H1 (cell line): Measurements from ENCODE around the gene SERPINE3. TPM values are rescaled to one million over a fixed set of nuclear protein-coding genes. Genes with fewer than 3 reads are reported as not detected.

Experiments used
- CTCF ChIA-PET: fragments of 300-600 bp; sonication (Branson Sonifier 250); formaldehyde crosslinking; loops from one replicate; lab custom pipeline; 2021; ENCODE audit not compliant: partially characterized antibody; lab: Charles Lee
- POLR2A ChIA-PET: fragments of 300-600 bp; sonication (Branson Sonifier 250); formaldehyde crosslinking; loops from one replicate; lab custom pipeline; 2021; ENCODE audit warnings: inconsistent platforms; ENCODE audit not compliant: partially characterized antibody; lab: Charles Lee
- DNase-seq, 2 experiments: peaks; one replicate each; pipeline versions ENCODE4 v3.0.0 to v3.0.0-alpha.2; 2010 to 2022; ENCODE audit warnings: low spot score in 2 of 2, low read depth in 1 of 2, mixed read lengths in 1 of 2
- FAIRE-seq: peaks from 2 replicates; lab custom pipeline; 2011; peaks lifted over from hg19 to GRCh38; lab: Jason Lieb, UNC
- H2AFZ ChIP-seq: 2 replicates; pipeline ENCODE4 v1.8.1; 2012; ENCODE audit warnings: low read length, inconsistent platforms
- H2AK5ac ChIP-seq: 2 replicates; pipeline ENCODE4 v1.6.1; 2013; ENCODE audit warnings: low read depth, low read length
- H2BK120ac ChIP-seq: replicated peaks from 2 replicates; pipeline ENCODE3; 2013; ENCODE audit warnings: low read depth, low read length, inconsistent platforms
- H2BK12ac ChIP-seq: 2 replicates; pipeline ENCODE4 v1.6.1; 2013; ENCODE audit warnings: low read depth, low read length
- H2BK15ac ChIP-seq: 2 replicates; pipeline ENCODE4 v1.6.1; 2013; ENCODE audit warnings: low read length
- H2BK20ac ChIP-seq: 2 replicates; pipeline ENCODE4 v1.6.1; 2013; ENCODE audit warnings: low read length
- H2BK5ac ChIP-seq: 2 replicates; pipeline ENCODE4 v1.6.1; 2013; ENCODE audit warnings: low read depth, low read length
- H3K14ac ChIP-seq: 2 replicates; pipeline ENCODE4 v1.6.1; 2013; ENCODE audit warnings: inconsistent platforms; ENCODE audit not compliant: insufficient read length
- H3K18ac ChIP-seq: 2 replicates; pipeline ENCODE4 v1.6.1; 2013; ENCODE audit warnings: low read length; ENCODE audit errors: extremely low read depth
- H3K23ac ChIP-seq: 2 replicates; pipeline ENCODE4 v1.6.1; 2013; ENCODE audit warnings: inconsistent platforms; ENCODE audit not compliant: insufficient read length
- H3K23me2 ChIP-seq: 2 replicates; pipeline ENCODE4 v1.6.1; 2013; ENCODE audit warnings: low read depth, low read length
- H3K27ac ChIP-seq: 2 replicates; pipeline ENCODE4 v1.6.1; 2011; ENCODE audit warnings: low read depth, low read length, inconsistent platforms
- H3K27me3 ChIP-seq, 4 experiments: replicated peaks in 1 of 4; 1 replicate in 1 of 4; 2 replicates in 3 of 4; pipeline versions ENCODE4 v1.6.1 to v1.8.1; 2011 to 2013; ENCODE audit warnings: low read length in 3 of 4, mild to moderate bottlenecking in 3 of 4, inconsistent platforms in 2 of 4, mixed read lengths in 2 of 4, moderate library complexity in 1 of 4; ENCODE audit not compliant: control insufficient read depth in 3 of 4, insufficient read depth in 3 of 4; ENCODE audit errors: extremely low read depth in 1 of 4
- H3K36me3 ChIP-seq, 4 experiments: 2 replicates each; pipeline versions ENCODE4 v1.6.1 to v1.8.1; 2011 to 2013; ENCODE audit warnings: mild to moderate bottlenecking in 4 of 4, low read length in 3 of 4, moderate library complexity in 2 of 4, control low read depth in 1 of 4, inconsistent platforms in 1 of 4; ENCODE audit not compliant: insufficient read depth in 4 of 4, control insufficient read depth in 2 of 4
- H3K4ac ChIP-seq: replicated peaks from 2 replicates; pipeline ENCODE3; 2013; ENCODE audit warnings: low read length, low read depth, mixed read lengths, inconsistent platforms; ENCODE audit not compliant: insufficient read length
- H3K4me1 ChIP-seq, 4 experiments: replicated peaks in 1 of 4; 1 replicate in 1 of 4; 2 replicates in 3 of 4; pipeline versions ENCODE4 v1.6.1 to v1.8.1; 2011 to 2013; ENCODE audit warnings: low read length in 3 of 4, inconsistent platforms in 2 of 4, mixed read lengths in 1 of 4; ENCODE audit not compliant: insufficient read depth in 4 of 4, control insufficient read depth in 3 of 4
- H3K4me2 ChIP-seq, 2 experiments: 2 replicates each; pipeline versions ENCODE4 v1.6.1 to v1.8.1; 2011 to 2013; ENCODE audit warnings: low read depth in 2 of 2, low read length in 2 of 2, control low read depth in 1 of 2, inconsistent platforms in 1 of 2, mild to moderate bottlenecking in 1 of 2; ENCODE audit not compliant: insufficient read depth in 1 of 2
- H3K4me3 ChIP-seq, 4 experiments: fragments of 200-600, 300-600 bp in 1 of 4; sonication (generic), shearing (Covaris generic), sonication (Bioruptor Twin) in 1 of 4; 2 replicates each; pipeline versions ENCODE4 v1.5.1 to v1.8.1; 2011 to 2016; ENCODE audit warnings: low read length in 4 of 4, low read depth in 3 of 4, control low read depth in 2 of 4, inconsistent platforms in 2 of 4, mild to moderate bottlenecking in 2 of 4, mixed read lengths in 1 of 4, moderate library complexity in 1 of 4; ENCODE audit not compliant: insufficient read depth in 2 of 4; ENCODE audit errors: extremely low read depth in 1 of 4
- H3K56ac ChIP-seq: replicated peaks from 2 replicates; pipeline ENCODE3; 2013; ENCODE audit warnings: low read depth, mild to moderate bottlenecking, mixed read lengths, low read length, inconsistent platforms; ENCODE audit not compliant: insufficient read length
- H3K79me1 ChIP-seq: 2 replicates; pipeline ENCODE4 v1.6.1; 2013; ENCODE audit warnings: low read depth, low read length, control low read depth
- H3K79me2 ChIP-seq, 2 experiments: 2 replicates each; pipeline versions ENCODE4 v1.6.1 to v1.8.1; 2012 to 2013; ENCODE audit warnings: low read length in 2 of 2, mild to moderate bottlenecking in 2 of 2, inconsistent platforms in 1 of 2; ENCODE audit not compliant: insufficient read depth in 2 of 2, control insufficient read depth in 1 of 2
- H3K9ac ChIP-seq, 4 experiments: replicated peaks in 1 of 4; 1 replicate in 1 of 4; 2 replicates in 3 of 4; pipeline versions ENCODE4 v1.6.1 to v1.8.1; 2011 to 2013; ENCODE audit warnings: low read depth in 3 of 4, low read length in 3 of 4, control low read depth in 2 of 4, mild to moderate bottlenecking in 2 of 4, moderate library complexity in 2 of 4, inconsistent platforms in 1 of 4; ENCODE audit errors: extremely low read depth in 1 of 4
- H3K9me3 ChIP-seq, 2 experiments: 2 replicates each; pipeline versions ENCODE4 v1.6.1 to v1.8.1; 2012 to 2013; ENCODE audit warnings: mild to moderate bottlenecking in 2 of 2, moderate library complexity in 2 of 2, control low read depth in 1 of 2, inconsistent platforms in 1 of 2, low read depth in 1 of 2, low read length in 1 of 2, mixed read lengths in 1 of 2; ENCODE audit not compliant: insufficient read depth in 2 of 2
- H4K20me1 ChIP-seq, 2 experiments: replicated peaks in 1 of 2; 2 replicates each; pipeline versions ENCODE3 to v1.8.1; 2011 to 2013; ENCODE audit warnings: inconsistent platforms in 2 of 2, low read length in 2 of 2, mild to moderate bottlenecking in 1 of 2; ENCODE audit not compliant: insufficient read depth in 2 of 2, control insufficient read depth in 1 of 2
- H4K5ac ChIP-seq: 2 replicates; pipeline ENCODE4 v1.6.1; 2013; ENCODE audit warnings: low read length, low read depth, mixed read lengths, inconsistent platforms; ENCODE audit not compliant: insufficient read length
- H4K8ac ChIP-seq: 2 replicates; pipeline ENCODE4 v1.8.0; 2013; ENCODE audit warnings: mild to moderate bottlenecking, moderate library complexity, low read length, inconsistent platforms; ENCODE audit not compliant: insufficient read depth; ENCODE audit errors: extremely low read depth
- H4K91ac ChIP-seq: replicated peaks from 2 replicates; pipeline ENCODE3; 2013; ENCODE audit warnings: low read length, mixed read lengths, inconsistent platforms; ENCODE audit not compliant: insufficient read length
- BRCA1 ChIP-seq: IDR thresholded peaks from 2 replicates; pipeline ENCODE4 v1.6.1; 2012; ENCODE audit warnings: low read depth, low read length, improper control_type of control experiment
- EZH2 ChIP-seq: fragments of 200-600 bp; sonication (generic); IDR thresholded peaks from 2 replicates; pipeline ENCODE4 v1.7.1; 2012; ENCODE audit warnings: low read depth, mild to moderate bottlenecking, moderate library complexity, low read length, inconsistent platforms; ENCODE audit not compliant: severe bottlenecking
- KDM4A ChIP-seq: IDR thresholded peaks from one replicate; pipeline ENCODE4 v1.7.1; 2012; ENCODE audit warnings: low read depth, mild to moderate bottlenecking, moderate library complexity, low read length, inconsistent platforms; ENCODE audit not compliant: severe bottlenecking
- MAX ChIP-seq: IDR thresholded peaks from 2 replicates; pipeline ENCODE4 v1.6.1; 2012; ENCODE audit warnings: inconsistent platforms
- SIX5 ChIP-seq: IDR thresholded peaks from 2 replicates; pipeline ENCODE4 v1.6.1; 2011; ENCODE audit warnings: mild to moderate bottlenecking, low read depth, low read length
- SUZ12 ChIP-seq: fragments of 200-600 bp; sonication (generic); IDR thresholded peaks from 2 replicates; pipeline ENCODE4 v1.6.1; 2012; ENCODE audit warnings: mild to moderate bottlenecking, inconsistent platforms, low read length, moderate library complexity, mixed read lengths
- ZNF274 ChIP-seq: IDR thresholded peaks from 2 replicates; pipeline ENCODE4 v1.7.0; 2012; ENCODE audit warnings: low read length, borderline replicate concordance; ENCODE audit errors: extremely low read depth
- WGBS, 2 experiments: shearing (Covaris generic) in 1 of 2; methylation state at CpG; one replicate each; pipeline versions ENCODE4 v1.1.6 to v1.1.7; 2013 to 2015; ENCODE audit warnings: low lambda C conversion rate in 2 of 2, mixed read lengths in 2 of 2, inconsistent platforms in 1 of 2, low coverage in 1 of 2, missing lambda C conversion rate in 1 of 2; ENCODE audit not compliant: insufficient replicate concordance in 2 of 2, insufficient coverage in 1 of 2, insufficient read length in 1 of 2; ENCODE audit errors: extremely low coverage in 1 of 2, missing lambda C conversion rate in 1 of 2; 5-methylcytosine and 5-hydroxymethylcytosine counted together
- polyA plus RNA-seq, 7 experiments: library from polyadenylated mRNA; depleted of rRNA in 3 of 7; stranded (reverse) in 5 of 7; unstranded in 2 of 7; fragments of >200 nt in 5 of 7; fragments of 200-250 nt in 2 of 7; gene quantifications; 1 replicate in 5 of 7; 2 replicates in 1 of 7; 4 replicates in 1 of 7; pipeline versions ENCODE4 v1.2.1 to v1.2.3, GENCODE V29; 2011 to 2013; ENCODE audit warnings: missing spikeins in 2 of 7, mixed read lengths in 2 of 7
- total RNA-seq: library from RNA; stranded (reverse); fragmentation: NEBNext Ultra II Directional; extraction: Animal tissue kit (Norgen Biotek cat#: 25700); gene quantifications from 2 replicates; pipeline ENCODE4 v1.2.1, GENCODE V29; 2021
- TF ChIP-seq, protein P1 (sequence below): IDR thresholded peaks from 2 replicates; pipeline ENCODE4 v1.6.1; 2011; ENCODE audit warnings: low read depth, mild to moderate bottlenecking, low read length; ENCODE audit not compliant: insufficient read depth

The SERPINE3 gene
- total and polyA plus RNA-seq, 2 of the 8 experiments (the other 6 are each of a cell fraction or from before 2014, with no cell fraction given) = 0.34 to 1.0 TPM

DNA sequence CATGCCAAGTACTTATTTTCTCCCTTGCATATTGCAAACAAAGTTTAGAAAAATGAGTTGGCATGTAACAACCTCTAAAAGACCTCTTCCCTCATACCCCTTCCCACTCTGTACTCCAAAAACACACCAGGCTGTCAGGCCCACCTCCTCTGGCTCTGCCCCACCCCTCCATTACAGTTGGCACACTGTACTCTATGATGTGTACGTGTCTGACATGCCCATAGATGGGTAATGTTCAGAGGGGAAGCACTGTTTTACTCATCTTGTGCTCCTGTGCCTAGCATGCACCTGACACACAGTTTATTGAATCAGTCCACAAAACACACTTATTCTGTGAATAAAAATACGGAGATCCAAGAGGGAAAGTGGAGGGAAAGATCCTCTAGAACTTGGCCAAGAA, 45.6 kb downstream of the SERPINE3 start:
- no peak for DNase-seq
- Histone ChIP-seq H2BK15ac (no peak overlapping the region), H2AK5ac (no peak overlapping the region), H3K4me2 (no peak overlapping the region), H3K18ac (no peak overlapping the region), H3K9ac (no peak overlapping the region), H2BK20ac (no peak overlapping the region), H4K20me1 (no peaks in the 10 kb centered on the region), H3K79me1 (no peaks in the 10 kb centered on the region), H4K5ac (no peak overlapping the region), H2BK5ac (no peak overlapping the region), H2BK12ac (no peak overlapping the region), H3K4ac (no peak overlapping the region), H3K4me1 (no peaks in the 10 kb centered on the region), H2AFZ (no peak overlapping the region), H3K27ac (no peak overlapping the region), H3K27me3 (no peaks in the 10 kb centered on the region), H3K23ac (no peak overlapping the region), H3K9me3 (no peaks in the 10 kb centered on the region), H3K4me3 (no peak overlapping the region), H3K14ac (no peak overlapping the region), H4K8ac (no peak overlapping the region), H3K23me2 (no peaks in the 10 kb centered on the region), H4K91ac (no peak overlapping the region), H2BK120ac (no peak overlapping the region), H3K56ac (no peak overlapping the region), H3K36me3 (peaks cover 0 to 28% (median 15%) of the 10 kb centered on the region in 4 experiments; a peak in 6 of 8 replicates), H3K79me2 (peaks cover 0 to 13% of the 10 kb centered on the region in 2 experiments; a peak in 1 of 4 replicates)
- FAIRE-seq = no peak
- no peak for TF ChIP-seq EZH2
- no peak for TF ChIP-seq SUZ12
- no peak for TF ChIP-seq MAX
- TF ChIP-seq BRCA1 = no peak
- no peak for TF ChIP-seq ZNF274
- TF ChIP-seq KDM4A = no peak
- TF ChIP-seq, protein P1, sequence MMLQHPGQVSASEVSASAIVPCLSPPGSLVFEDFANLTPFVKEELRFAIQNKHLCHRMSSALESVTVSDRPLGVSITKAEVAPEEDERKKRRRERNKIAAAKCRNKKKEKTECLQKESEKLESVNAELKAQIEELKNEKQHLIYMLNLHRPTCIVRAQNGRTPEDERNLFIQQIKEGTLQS = no peak
- TF ChIP-seq SIX5 = no peak
- CTCF ChIA-PET = interaction anchor here (0.6 kb wide), 1 partner anchor 10 kb away, joined by 3 read pairs; no protein-coding TSS in a partner anchor
- 93% methylated on average over 2 of the region's 2 CpGs; no CpG with 5 or more reads in 1 of the 2 experiments for WGBS, 2 experiments
- POLR2A ChIA-PET = no interaction called here
